HCT116 (cell line): Measurements from ENCODE around the gene OSBPL5. TPM values are rescaled to one million over a fixed set of nuclear protein-coding genes. Genes with fewer than 3 reads are reported as not detected.

Experiments
- ATAC-seq: fragments of 200-7000 bp; cut with Tn5 transposase; 2 replicates; pipeline ENCODE4 v1.9.1; 2020; ENCODE audit warnings: mild to moderate bottlenecking, moderate library complexity
- BruUV-seq: library from RNA; stranded (reverse); fragments of 400-500 nt; replicated peaks from 2 replicates; lab custom pipeline; 2021; lab: Mats Ljungman, UMichigan
- CTCF ChIA-PET: fragments of 300-600 bp; sonication (Branson Sonifier 250); formaldehyde crosslinking; loops from one replicate; lab custom pipeline; 2021; ENCODE audit warnings: antibody characterized with exemption; lab: Charles Lee
- POLR2A ChIA-PET: fragments of 300-600, 350-600 bp; sonication (Branson Sonifier 250); formaldehyde crosslinking; loops from one replicate; lab custom pipeline; 2021; ENCODE audit warnings: antibody characterized with exemption; lab: Charles Lee
- RAD21 ChIA-PET, 2 experiments: fragments of 300-600 bp; sonication (Branson Sonifier 250); formaldehyde crosslinking; loops; one replicate each; lab custom pipeline; 2023; ENCODE audit warnings: low total read pairs in 2 of 2; ENCODE audit not compliant: uncharacterized antibody in 2 of 2, unreplicated experiment in 2 of 2, low non-redundant PET in 1 of 2; lab: Charles Lee
- DNase-seq: peaks from one replicate; pipeline ENCODE4 v3.0.0-alpha.2; 2010; ENCODE audit warnings: low read depth, low spot score
- H2AFZ ChIP-seq: fragments of 200-600 bp; shearing (Covaris generic), sonication (generic); 2 replicates; pipeline ENCODE4 v1.6.1; 2017; ENCODE audit warnings: low read depth, mixed run types, mixed read lengths, antibody characterized with exemption, low read length; ENCODE audit not compliant: poor library complexity, severe bottlenecking
- H3K27ac ChIP-seq: 2 replicates; pipeline ENCODE4 v1.5.1; 2012; ENCODE audit warnings: low read depth, low read length
- H3K27me3 ChIP-seq: fragments of 200-600 bp; sonication (generic); 2 replicates; pipeline ENCODE4 v1.6.1; 2016; ENCODE audit warnings: mixed run types, low read length, mixed read lengths; ENCODE audit not compliant: insufficient read depth
- H3K36me3 ChIP-seq, 2 experiments: fragments of 200-500 bp in 1 of 2; fragments of 200-600 bp in 1 of 2; sonication (Bioruptor generic) in 1 of 2; sonication (generic) in 1 of 2; 2 replicates each; pipeline versions ENCODE4 v1.5.1 to v1.6.1; 2014 to 2016; ENCODE audit warnings: low read length in 2 of 2, inconsistent platforms in 1 of 2, mixed read lengths in 1 of 2, mixed run types in 1 of 2; ENCODE audit not compliant: insufficient read depth in 2 of 2, control insufficient read depth in 1 of 2
- H3K4me1 ChIP-seq, 2 experiments: fragments of 200-600 bp in 1 of 2; sonication (generic) in 1 of 2; 2 replicates each; pipeline versions ENCODE4 v1.5.1 to v1.6.1; 2012 to 2017; ENCODE audit warnings: low read length in 2 of 2, inconsistent platforms in 1 of 2, mild to moderate bottlenecking in 1 of 2, mixed read lengths in 1 of 2, mixed run types in 1 of 2, moderate library complexity in 1 of 2; ENCODE audit not compliant: insufficient read depth in 2 of 2, control insufficient read depth in 1 of 2
- H3K4me2 ChIP-seq: fragments of 200-600 bp; sonication (generic); 2 replicates; pipeline ENCODE4 v1.6.1; 2017; ENCODE audit warnings: mixed run types, low read length, mixed read lengths
- H3K4me3 ChIP-seq, 2 experiments: fragments of 200-600 bp in 1 of 2; sonication (generic) in 1 of 2; replicated peaks in 1 of 2; 2 replicates each; pipeline ENCODE4 v1.5.1; 2011 to 2016; ENCODE audit warnings: low read length in 2 of 2, control low read depth in 1 of 2, low read depth in 1 of 2, mild to moderate bottlenecking in 1 of 2, mixed read lengths in 1 of 2, mixed run types in 1 of 2
- H3K79me2 ChIP-seq: fragments of 200-600 bp; sonication (generic); 2 replicates; pipeline ENCODE4 v1.6.1; 2017; ENCODE audit warnings: mild to moderate bottlenecking, mixed run types, low read length, moderate library complexity, mixed read lengths; ENCODE audit not compliant: insufficient read depth
- H3K9ac ChIP-seq: fragments of 200-600 bp; sonication (generic); 2 replicates; pipeline ENCODE4 v1.6.1; 2016; ENCODE audit warnings: low read length, mixed read lengths
- H3K9me2 ChIP-seq: fragments of 200-600 bp; sonication (generic), shearing (Covaris generic); 2 replicates; pipeline ENCODE4 v1.6.1; 2017; ENCODE audit warnings: mixed run types, mild to moderate bottlenecking, moderate library complexity; ENCODE audit not compliant: insufficient read depth
- H3K9me3 ChIP-seq, 2 experiments: fragments of 200-500 bp in 1 of 2; fragments of 200-600 bp in 1 of 2; sonication (Bioruptor generic) in 1 of 2; sonication (generic) in 1 of 2; 2 replicates each; pipeline ENCODE4 v1.6.1; 2014 to 2017; ENCODE audit warnings: low read length in 2 of 2, mixed read lengths in 2 of 2, inconsistent platforms in 1 of 2, low read depth in 1 of 2, mild to moderate bottlenecking in 1 of 2, mixed run types in 1 of 2, moderate library complexity in 1 of 2; ENCODE audit not compliant: control insufficient read depth in 1 of 2, insufficient read depth in 1 of 2
- H4K20me1 ChIP-seq: fragments of 200-600 bp; sonication (generic), shearing (Covaris generic); 2 replicates; pipeline ENCODE4 v1.6.1; 2017; ENCODE audit warnings: mixed run types, mild to moderate bottlenecking, moderate library complexity; ENCODE audit not compliant: insufficient read depth
- ATF3 ChIP-seq: IDR thresholded peaks from 2 replicates; pipeline ENCODE4 v1.6.1; 2012
- CTCF ChIP-seq, 3 experiments: fragments of 200-600 bp in 1 of 3; sonication (generic) in 1 of 3; IDR thresholded peaks in 2 of 3; conservative IDR thresholded peaks in 1 of 3; 2 replicates each; pipeline ENCODE4 v1.5.1; 2012 to 2017; ENCODE audit warnings: low read depth in 2 of 3, low read length in 2 of 3, antibody characterized with exemption in 1 of 3, borderline replicate concordance in 1 of 3, control low read depth in 1 of 3, mild to moderate bottlenecking in 1 of 3, mixed read lengths in 1 of 3, mixed run types in 1 of 3, moderate library complexity in 1 of 3; ENCODE audit not compliant: insufficient read depth in 1 of 3
- EGR1 ChIP-seq: IDR thresholded peaks from 2 replicates; pipeline ENCODE4 v1.6.1; 2012; ENCODE audit warnings: low read depth
- MAX ChIP-seq: IDR thresholded peaks from 2 replicates; pipeline ENCODE4 v1.6.1; 2012
- POLR2A ChIP-seq: IDR thresholded peaks from 2 replicates; pipeline ENCODE4 v1.7.0; 2011; ENCODE audit warnings: borderline replicate concordance; ENCODE audit not compliant: insufficient read depth, insufficient read length; ENCODE audit errors: extremely low read depth
- POLR2AphosphoS5 ChIP-seq: IDR thresholded peaks from 2 replicates; pipeline ENCODE4 v1.6.1; 2011; ENCODE audit warnings: mild to moderate bottlenecking, low read depth, low read length, moderate library complexity
- SIN3A ChIP-seq: IDR thresholded peaks from 2 replicates; pipeline ENCODE4 v1.6.1; 2012; ENCODE audit warnings: low read depth
- TCF7L2 ChIP-seq: IDR thresholded peaks from 2 replicates; pipeline ENCODE4 v1.7.0; 2011; ENCODE audit warnings: borderline replicate concordance, inconsistent platforms; ENCODE audit not compliant: insufficient read depth, insufficient read length; ENCODE audit errors: extremely low read depth
- YY1 ChIP-seq: IDR thresholded peaks from 2 replicates; pipeline ENCODE4 v1.6.1; 2011; ENCODE audit warnings: low read length, low read depth, moderate library complexity, mild to moderate bottlenecking; ENCODE audit not compliant: insufficient replicate concordance; ENCODE audit errors: extremely low read depth
- ZNF274 ChIP-seq: fragments of 200-500 bp; sonication (Bioruptor generic); IDR thresholded peaks from 2 replicates; pipeline ENCODE4 v1.6.1; 2014; ENCODE audit warnings: mild to moderate bottlenecking, low read depth, low read length, inconsistent platforms
- intact Hi-C: fragments of 100-400 bp; cut with micrococcal nuclease; formaldehyde crosslinking; loops from 2 replicates; pipeline ENCODE4 v1.10.0; 2022
- total RNA-seq: library from RNA; stranded (reverse); gene quantifications from one replicate; pipeline ENCODE4 v1.2.1, GENCODE V29; 2021; ENCODE audit not compliant: unreplicated experiment

Gene OSBPL5
- total RNA-seq, 1 experiment from 2014 or later = 44.2 TPM

- no peak for TF ChIP-seq POLR2A
- TF ChIP-seq ZNF274 = no peak
- no peak for TF ChIP-seq SIN3A
- no peak for TF ChIP-seq EGR1
- no peak for TF ChIP-seq POLR2AphosphoS5
- no peak for TF ChIP-seq YY1
- TF ChIP-seq TCF7L2 = no peak
- no peak for TF ChIP-seq MAX
- no peak for TF ChIP-seq CTCF (IDR thresholded peaks at IDR 0.05 in 2 of 3, conservative IDR thresholded peaks at IDR 0.05 in 1 of 3; ENCODE audit: borderline replicate concordance in 1 of 3, insufficient read depth in 1 of 3, low read depth in 2 of 3, low read length in 2 of 3)
- no peak for TF ChIP-seq ATF3
- no peaks in the 10 kb centered on the region for H3K79me2 ChIP-seq
- H3K9me2 ChIP-seq = no peaks in the 10 kb centered on the region
- H3K9me3 ChIP-seq = no peaks in the 10 kb centered on the region
- ChIA-PET RAD21 (no interaction called here), CTCF (no interaction called here), POLR2A (no interaction called here)
- H3K9ac ChIP-seq = no peak overlapping the region
- no peak for DNase-seq
- H3K4me3 ChIP-seq = no peak overlapping the region
- intact Hi-C loops = no loop called here
- H2AFZ ChIP-seq = no peak overlapping the region
- H3K4me2 ChIP-seq = peak overlapping the region; percentile 39; the same call in 1 of the 2 replicates
- no peak for ATAC-seq
- peaks cover 0 to 9% of the 10 kb centered on the region in 2 experiments; a peak in 2 of 4 replicates for H3K4me1 ChIP-seq
- no peaks in the 10 kb centered on the region for H3K27me3 ChIP-seq
- no peak overlapping the region for H3K27ac ChIP-seq
- BruUV-seq = no TSS peak
- no peaks in the 10 kb centered on the region for H3K36me3 ChIP-seq
- no peaks in the 10 kb centered on the region for H4K20me1 ChIP-seq
Observed at GRCh38 chr11:3081386-3081751, 83.7 kb downstream of the OSBPL5 start.
